Measurements from ENCODE around the gene MEIS3.

The MEIS3 gene

DNA sequence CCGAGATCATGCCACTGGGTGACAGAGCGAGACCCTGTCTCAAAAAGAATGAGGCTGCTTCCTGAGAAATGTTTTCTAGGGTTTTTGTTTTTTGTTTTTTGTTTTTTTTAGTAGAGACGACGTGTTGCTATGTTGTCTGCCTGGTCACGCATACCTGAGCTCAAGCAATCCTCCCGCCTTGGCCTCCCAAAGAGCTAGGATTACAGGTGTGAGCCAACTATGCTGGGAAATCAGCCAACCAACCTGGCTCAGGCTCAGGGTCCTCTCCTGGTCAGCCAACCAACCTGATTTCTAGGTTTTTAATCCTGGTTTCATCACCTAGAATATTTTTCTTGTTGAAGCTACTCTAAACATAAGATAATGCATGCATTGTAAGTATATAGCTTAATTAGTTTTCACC is 62.4 kb downstream of the MEIS3 start:
- DNase-seq: no peak

DNA sequence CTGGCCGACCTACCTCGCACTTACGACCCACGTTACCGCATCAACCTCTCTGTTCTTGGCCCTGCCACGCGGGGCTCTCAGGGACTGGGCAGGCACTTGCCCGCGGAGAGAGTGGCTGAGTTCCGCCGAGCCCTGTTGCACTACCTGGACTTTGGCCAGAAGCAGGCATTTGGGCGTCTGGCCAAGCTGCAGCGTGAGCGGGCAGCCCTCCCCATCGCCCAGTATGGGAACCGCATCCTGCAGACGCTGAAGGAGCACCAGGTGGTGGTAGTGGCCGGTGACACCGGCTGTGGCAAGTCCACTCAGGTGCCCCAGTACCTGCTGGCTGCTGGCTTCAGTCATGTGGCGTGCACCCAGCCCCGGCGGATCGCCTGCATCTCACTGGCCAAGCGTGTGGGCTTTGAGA is 66.0 kb downstream of the MEIS3 start:
- peak; percentile 30 for DNase-seq
